ENCODE measurements around the gene SNAP91.
"Not testable (repeated sequence)": the region's sequence is repeated elsewhere in the genome, so short reads cannot be mapped to it uniquely, and the experiment has no call there.

SNAP91 gene

GRCh38 chr6:83633149-83633548, 75.8 kb downstream of the SNAP91 start:
- DNase-seq (ENCODE audit: low read depth in 2 of 2), result no peak

- not testable (repeated sequence) for DNase-seq (ENCODE audit: low read depth in 2 of 2)
These were observed 79.0 kb downstream of the SNAP91 start for GRCh38 chr6:83629908-83630307.

GRCh38 chr6:83615025-83615999, 93.6 kb downstream of the SNAP91 start:
- no peak for DNase-seq (ENCODE audit: low read depth in 2 of 2)

GRCh38 chr6:83613378-83613777, 95.5 kb downstream of the SNAP91 start:
- DNase-seq (ENCODE audit: low read depth in 2 of 2), result no peak

GRCh38 chr6:83609248-83609647, 99.7 kb downstream of the SNAP91 start:
- DNase-seq (ENCODE audit: low read depth in 2 of 2), result no peak

- no peak for DNase-seq (ENCODE audit: low read depth in 2 of 2)
These were observed 103.4 kb downstream of the SNAP91 start for GRCh38 chr6:83605517-83605916.

GRCh38 chr6:83603551-83603950, 105.3 kb downstream of the SNAP91 start:
- no peak for DNase-seq (ENCODE audit: low read depth in 2 of 2)

- no peak for DNase-seq (ENCODE audit: low read depth in 2 of 2)
These were observed 107.8 kb downstream of the SNAP91 start for GRCh38 chr6:83601119-83601518.

GRCh38 chr6:83600459-83600858, 108.4 kb downstream of the SNAP91 start:
- DNase-seq (ENCODE audit: low read depth in 2 of 2), result no peak

GRCh38 chr6:83597511-83597910, 111.4 kb downstream of the SNAP91 start:
- DNase-seq (ENCODE audit: low read depth in 2 of 2), result no peak

- no peak for DNase-seq (ENCODE audit: low read depth in 2 of 2)
These were observed 111.8 kb downstream of the SNAP91 start for GRCh38 chr6:83597051-83597450.

GRCh38 chr6:83594941-83595340, 114.0 kb downstream of the SNAP91 start:
- no peak for DNase-seq (ENCODE audit: low read depth in 2 of 2)

GRCh38 chr6:83593395-83593785, 115.5 kb downstream of the SNAP91 start:
- no peak for DNase-seq (ENCODE audit: low read depth in 2 of 2)

GRCh38 chr6:83592770-83593394, 116.0 kb downstream of the SNAP91 start:
- DNase-seq (ENCODE audit: low read depth in 2 of 2), result no peak

GRCh38 chr6:83590416-83590815, 118.5 kb downstream of the SNAP91 start:
- no peak for DNase-seq (ENCODE audit: low read depth in 2 of 2)

- DNase-seq (ENCODE audit: low read depth in 2 of 2), result no peak
These were observed 119.8 kb downstream of the SNAP91 start for GRCh38 chr6:83589076-83589475.

- DNase-seq (ENCODE audit: low read depth in 2 of 2), result no peak
These were observed 130.8 kb downstream of the SNAP91 start for GRCh38 chr6:83578057-83578456.

GRCh38 chr6:83574783-83575182, 134.1 kb downstream of the SNAP91 start:
- no peak for DNase-seq (ENCODE audit: low read depth in 2 of 2)

GRCh38 chr6:83571663-83572185, 137.2 kb downstream of the SNAP91 start:
- not testable (repeated sequence) for DNase-seq (ENCODE audit: low read depth in 2 of 2)

- no peak for DNase-seq (ENCODE audit: low read depth in 2 of 2)
These were observed 149.9 kb downstream of the SNAP91 start for GRCh38 chr6:83558975-83559374.

GRCh38 chr6:83556871-83557270, 152.0 kb downstream of the SNAP91 start:
- DNase-seq (ENCODE audit: low read depth in 2 of 2), result no peak

GRCh38 chr6:83551748-83552147, 157.2 kb downstream of the SNAP91 start:
- DNase-seq (ENCODE audit: low read depth in 2 of 2), result not testable (repeated sequence)

GRCh38 chr6:83550482-83550881, 158.4 kb downstream of the SNAP91 start:
- DNase-seq (ENCODE audit: low read depth in 2 of 2), result not testable (repeated sequence)
